Hematopoietic multipotent progenitor cell treated with erythropoietin and hydrocortisone succinate and interleukin-3 and kit ligand, for 17 days (in vitro differentiated cells): ENCODE measurements around the gene SCN5A.

Source experiments
- DNase-seq: peaks from one replicate; pipeline ENCODE4 v3.0.0-alpha.2; 2015; ENCODE audit warnings: low spot score

The SCN5A gene

DNA sequence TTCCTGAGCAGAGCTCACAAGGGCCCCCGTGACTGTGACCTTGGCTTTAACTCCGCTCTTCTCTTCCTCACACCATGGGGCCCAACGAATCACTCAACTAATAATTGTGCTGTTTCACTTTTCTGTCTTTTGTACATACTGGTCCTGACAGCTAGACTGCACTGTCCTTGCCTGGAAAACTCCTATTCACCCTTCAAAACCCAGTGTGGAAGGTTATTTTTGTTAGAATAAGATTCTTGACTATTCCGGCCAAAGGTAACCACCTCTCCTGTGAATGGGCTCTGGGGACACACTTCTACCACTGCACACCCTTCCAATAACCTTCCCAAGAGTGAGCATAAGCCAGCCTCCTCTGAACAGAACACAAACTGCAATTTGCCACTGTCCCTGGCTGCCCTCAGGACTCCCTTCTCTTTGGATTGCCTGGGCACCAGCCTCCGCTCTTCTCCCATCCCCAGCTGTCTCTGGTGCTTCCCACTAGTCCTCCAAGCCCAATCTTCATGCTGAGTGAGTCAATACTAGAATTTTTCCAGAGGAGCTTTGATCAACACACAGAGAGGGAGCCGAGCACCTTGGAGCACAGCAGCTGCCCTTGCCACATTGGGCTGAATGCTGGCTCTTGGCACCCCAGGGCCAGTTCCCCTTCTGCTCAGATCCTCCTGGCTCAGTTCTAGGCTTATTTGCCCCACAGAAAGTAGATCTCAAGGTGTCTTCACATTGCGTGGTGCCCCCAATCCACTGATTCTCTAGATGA, 2.1 kb downstream of the SCN5A start:
- DNase-seq = no peak

DNA sequence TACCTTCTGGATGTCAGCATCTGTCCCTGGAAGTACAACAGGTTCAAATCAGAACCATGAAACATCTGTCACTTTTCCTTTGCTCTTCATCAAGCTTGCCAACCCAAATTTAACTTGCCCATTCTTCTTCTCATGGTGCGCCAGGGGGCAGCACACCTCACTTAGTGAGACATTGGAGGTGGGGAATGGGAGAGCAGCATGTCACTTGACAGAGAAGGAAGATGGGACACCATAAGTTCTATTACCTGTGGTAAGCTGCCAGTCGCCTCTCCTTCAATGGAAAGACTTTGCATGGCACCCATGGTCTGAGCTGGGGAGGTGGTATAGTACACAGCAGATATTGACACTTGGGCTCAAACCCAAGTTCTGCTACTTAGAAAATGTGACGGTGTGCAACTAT, 2.9 kb downstream of the SCN5A start:
- DNase-seq = peak; percentile 10

DNA sequence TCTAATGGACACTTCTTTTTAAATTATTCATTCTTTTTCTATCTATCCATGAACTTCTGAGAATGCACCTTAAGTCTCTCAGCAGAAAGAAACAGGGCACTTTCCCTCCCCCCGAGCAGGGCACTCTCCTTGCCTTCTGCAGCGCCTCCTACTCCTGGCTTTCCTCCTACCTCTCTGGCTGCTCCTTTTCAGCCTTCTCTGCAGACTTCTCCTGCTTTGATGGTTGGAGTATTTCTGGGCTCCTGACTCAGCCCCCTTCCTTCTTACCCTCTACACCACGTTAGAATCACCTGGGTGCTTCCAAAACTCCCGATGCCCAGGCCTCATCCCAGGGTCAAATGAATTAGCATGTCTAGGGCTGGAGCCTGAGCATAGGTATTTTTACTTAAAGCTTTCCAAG, 3.4 kb downstream of the SCN5A start:
- DNase-seq = no peak

- DNase-seq = no peak
Observed at GRCh38 chr3:38645601-38646000, 3.9 kb downstream of the SCN5A start.

DNA sequence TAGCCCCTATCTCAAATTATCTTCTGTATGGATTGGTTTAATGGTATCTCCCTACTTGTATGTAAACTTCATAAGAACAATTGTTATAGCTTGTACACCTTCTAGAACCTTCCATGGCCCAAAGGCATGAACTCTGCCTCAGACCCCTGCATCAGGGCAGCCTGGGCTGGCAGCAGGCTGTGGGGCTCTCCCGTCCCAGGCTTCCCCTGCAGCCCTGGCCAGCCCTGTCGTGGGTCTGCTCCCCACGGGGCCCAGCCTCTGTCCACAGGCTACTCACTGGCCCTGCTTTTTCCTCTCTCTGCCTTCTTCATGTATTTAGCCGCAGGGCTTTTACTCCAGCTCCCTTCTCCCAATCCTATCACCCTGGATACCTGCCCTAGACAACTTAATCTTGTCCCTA, 4.4 kb downstream of the SCN5A start:
- no peak for DNase-seq

GRCh38 chr3:38644662-38645053, 4.8 kb downstream of the SCN5A start:
- no peak for DNase-seq

DNA sequence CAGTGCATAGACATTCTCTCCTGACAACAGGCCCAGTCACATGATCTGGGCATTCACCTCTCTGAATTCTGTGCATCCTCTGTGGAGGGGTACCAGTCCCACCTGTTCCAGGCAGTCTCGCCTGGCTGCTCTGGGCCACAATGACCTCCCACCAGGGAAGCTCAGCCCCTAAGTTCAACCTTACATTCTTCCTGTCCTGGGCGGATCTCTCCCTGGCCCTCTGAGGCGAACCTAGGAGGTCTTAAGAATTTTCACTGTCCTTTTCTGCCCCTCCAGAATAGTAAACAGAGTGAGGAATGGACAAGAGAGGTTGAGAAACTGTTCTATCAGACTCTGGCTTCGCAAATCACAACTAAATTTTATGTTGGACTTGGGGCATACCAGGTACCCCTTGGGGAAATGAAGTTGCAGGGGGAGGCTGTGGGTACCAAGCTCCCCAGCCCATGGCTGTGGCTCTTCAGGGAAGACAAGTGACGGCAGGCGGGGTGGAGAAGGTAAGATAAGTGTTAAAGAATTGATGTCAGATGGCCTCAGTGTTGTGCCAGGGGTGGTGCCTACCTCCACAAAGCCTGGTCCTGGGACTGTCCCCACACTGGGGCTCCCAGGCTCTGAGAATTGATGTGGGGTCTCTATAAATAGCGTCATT, 5.3 kb downstream of the SCN5A start:
- no peak for DNase-seq

DNA sequence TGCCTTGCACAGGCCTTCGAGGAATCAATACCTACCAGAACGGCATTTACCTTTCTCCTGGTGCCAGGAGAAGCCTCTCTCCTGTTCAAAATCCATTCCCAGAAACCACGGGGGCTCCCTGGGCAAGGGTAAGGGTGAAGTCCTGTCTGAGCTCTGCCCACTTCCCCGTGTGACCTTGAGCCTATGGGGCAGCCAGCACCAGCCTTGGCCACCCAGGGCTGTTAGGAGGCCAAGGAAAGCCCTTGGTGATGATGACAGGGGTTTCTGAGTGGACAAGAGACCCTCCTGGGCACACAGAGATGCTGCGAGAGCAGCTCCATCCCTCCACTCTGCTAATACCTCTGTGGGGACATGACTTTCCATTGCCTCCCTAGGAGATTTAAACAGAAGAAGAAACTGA, 5.9 kb downstream of the SCN5A start:
- no peak for DNase-seq

GRCh38 chr3:38643090-38643489, 6.4 kb downstream of the SCN5A start:
- no peak for DNase-seq

GRCh38 chr3:38641461-38642110, 7.9 kb downstream of the SCN5A start:
- no peak for DNase-seq

DNA sequence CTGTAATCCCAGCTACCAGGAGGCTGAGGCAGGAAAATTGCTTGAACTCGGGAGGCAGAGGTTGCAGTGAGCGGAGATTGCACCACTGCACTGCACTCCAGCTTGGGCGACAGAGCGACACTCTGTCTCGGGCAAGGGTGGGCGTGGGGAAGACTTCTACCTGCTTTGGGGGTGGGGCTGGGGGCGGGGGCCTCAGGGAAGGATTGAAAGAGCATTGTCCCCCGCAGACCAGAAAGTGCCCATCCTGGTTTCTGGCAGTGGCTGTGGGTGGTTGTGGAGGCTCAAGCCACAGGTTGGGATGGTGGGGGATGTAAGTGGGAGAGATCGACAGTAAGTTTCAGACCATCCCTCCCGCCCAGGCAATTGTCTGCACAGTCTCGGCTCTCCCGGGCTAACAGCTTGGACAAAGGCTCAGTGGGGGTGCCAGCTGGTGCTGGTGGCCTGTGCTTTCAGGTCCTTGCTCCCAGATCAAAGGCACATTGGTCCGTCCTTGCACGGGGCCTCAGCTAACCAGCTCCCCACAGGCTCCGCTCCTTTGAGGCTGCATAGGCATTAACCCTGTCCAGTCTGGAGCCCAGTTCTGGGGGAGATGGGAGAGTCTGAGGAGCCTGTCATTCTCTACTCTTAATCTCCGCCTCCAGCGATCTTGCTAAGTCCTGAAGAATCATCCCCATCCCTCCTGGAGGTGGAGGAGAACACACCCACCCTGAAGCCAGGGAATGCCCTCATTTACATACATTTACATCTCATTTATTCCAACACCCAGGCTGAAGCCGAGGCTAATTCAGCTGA, 8.6 kb downstream of the SCN5A start:
- no peak for DNase-seq

- DNase-seq = no peak
Observed at GRCh38 chr3:38638354-38638753, 11.1 kb downstream of the SCN5A start.

- no peak for DNase-seq
Observed at GRCh38 chr3:38637906-38638305, 11.6 kb downstream of the SCN5A start.

DNA sequence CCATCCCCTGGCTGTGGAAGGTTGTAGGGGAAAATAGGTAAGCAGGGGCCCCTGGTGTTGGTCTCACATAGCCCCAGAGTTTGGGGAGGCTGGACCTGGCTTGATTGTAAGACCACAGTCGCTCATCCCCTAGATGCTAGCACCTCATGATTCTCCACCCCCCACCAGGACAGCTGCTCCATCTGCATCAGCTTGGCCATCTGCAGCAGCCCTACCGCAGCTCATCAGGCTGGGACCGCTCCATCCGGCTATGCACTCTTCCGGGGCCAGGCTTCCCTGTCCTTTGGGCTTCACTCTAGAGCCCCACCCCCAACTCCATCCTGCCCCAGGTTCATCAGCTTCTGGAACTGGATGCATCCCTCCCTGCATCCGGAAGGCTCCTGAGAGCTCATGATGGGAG, 12.6 kb downstream of the SCN5A start:
- DNase-seq = no peak

DNA sequence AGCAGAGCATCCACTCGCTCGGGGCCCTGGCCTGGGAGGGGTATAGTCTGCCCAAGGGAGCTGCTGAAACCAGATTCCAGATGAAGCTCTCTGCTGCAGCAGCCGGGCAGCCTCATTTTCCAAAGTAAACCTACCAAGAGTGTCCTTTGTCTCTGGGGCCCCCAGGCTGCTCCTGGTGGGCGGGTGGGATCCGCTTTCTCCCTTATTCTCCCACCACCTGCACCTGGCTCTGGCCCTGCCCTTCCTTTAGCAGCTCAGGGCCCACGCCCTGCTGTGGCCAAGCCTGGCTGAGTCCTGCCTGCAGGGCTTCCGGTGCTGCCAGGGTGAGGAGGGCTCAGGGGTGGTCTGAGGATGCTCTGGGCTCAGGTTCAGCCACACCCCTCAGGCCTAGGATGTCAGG, 13.0 kb downstream of the SCN5A start:
- no peak for DNase-seq

DNA sequence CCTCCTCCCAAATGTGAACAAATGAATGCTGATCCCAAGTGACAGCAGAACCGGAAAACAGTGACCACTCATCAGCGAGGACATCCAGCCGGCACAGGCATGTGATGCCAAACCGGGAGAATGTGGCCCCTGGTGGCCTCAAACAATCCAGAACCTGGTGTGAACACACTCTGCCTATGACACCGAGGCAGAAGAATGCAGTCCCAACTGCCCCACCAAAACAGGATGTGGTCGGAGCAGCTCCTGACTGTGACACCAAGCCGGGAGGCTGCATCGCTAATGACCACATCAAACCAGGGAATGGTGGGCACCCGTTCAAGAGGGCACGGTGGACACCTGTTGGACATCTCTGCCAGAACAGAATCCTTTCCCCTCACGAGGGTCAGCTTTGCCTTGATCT, 15.4 kb downstream of the SCN5A start:
- DNase-seq = no peak

DNA sequence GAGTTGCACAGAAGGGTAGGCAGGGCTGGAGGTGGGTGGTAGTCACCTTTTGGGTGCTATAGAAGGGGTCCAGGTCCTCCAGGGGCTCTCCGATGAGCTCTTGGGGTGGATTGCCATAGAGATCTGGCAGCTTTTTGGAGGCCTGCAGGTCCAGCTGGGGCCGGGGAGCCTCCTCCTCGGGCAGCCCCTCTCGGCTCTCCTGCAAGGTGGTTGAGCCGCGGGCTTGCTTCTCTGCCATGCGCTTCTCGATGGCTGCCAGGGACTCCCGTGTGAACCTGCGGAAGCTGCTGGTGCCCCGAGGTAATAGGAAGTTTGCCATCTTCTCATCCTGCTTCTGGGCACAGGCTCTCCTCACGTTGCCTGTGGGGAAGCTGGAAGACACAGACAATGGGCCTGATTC, 16.5 kb downstream of the SCN5A start:
- DNase-seq = no peak

- DNase-seq = no peak
Observed at GRCh38 chr3:38630606-38631005, 18.9 kb downstream of the SCN5A start.

DNA sequence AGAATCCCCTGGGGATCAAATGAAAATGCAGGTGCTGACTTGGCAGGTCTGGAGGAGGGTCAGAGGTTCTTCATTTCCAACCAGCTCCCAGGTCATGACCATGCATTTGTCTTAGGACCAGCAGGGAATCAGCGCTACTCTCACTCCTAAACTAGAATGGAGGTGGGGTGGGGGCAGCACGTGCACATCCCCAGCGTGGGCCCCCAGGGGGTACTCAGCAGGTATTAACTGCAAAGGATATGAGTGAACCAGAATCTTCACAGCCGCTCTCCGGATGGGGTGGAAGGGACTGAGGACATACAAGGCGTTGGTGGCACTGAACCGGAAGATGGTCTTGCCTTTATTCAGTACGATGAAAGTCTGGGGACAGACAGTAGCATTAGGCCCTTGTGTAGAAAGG, 19.4 kb downstream of the SCN5A start:
- DNase-seq = no peak

DNA sequence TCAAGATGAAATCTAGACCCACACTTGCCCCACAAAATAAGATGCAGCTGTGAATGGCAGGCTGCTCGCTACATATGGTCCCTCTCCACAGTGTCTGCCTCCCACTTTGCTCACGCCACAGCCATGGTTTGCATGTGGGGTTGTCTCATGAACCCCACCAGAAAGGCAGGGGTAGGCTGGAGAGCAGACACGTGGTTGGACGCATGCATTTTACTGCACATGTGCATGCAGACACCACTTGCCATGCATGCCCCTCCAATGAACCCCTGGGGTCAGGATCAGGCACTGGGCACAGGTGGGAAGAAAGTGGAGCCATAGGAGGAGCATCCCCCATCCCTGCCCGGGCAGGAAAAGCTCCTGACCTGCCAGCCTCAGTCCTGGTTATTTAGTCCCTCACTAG, 20.7 kb downstream of the SCN5A start:
- DNase-seq = no peak

- no peak for DNase-seq
Observed at GRCh38 chr3:38627956-38628355, 21.5 kb downstream of the SCN5A start.

- no peak for DNase-seq
Observed at GRCh38 chr3:38626171-38626570, 23.3 kb downstream of the SCN5A start.

GRCh38 chr3:38623539-38623938, 25.9 kb downstream of the SCN5A start:
- DNase-seq = no peak
